Liver (tissue), 3 donors: ENCODE measurements around the gene ARL14EP.

Source experiments
- EGR1 ChIP-seq, 2 donors: IDR thresholded peaks; 2 replicates each; pipeline ENCODE4 v1.6.1; 2016 to 2018; ENCODE audit warnings: antibody characterized with exemption in 2 of 2, low read depth in 2 of 2
- FOXA1 ChIP-seq: IDR thresholded peaks from 2 replicates; pipeline ENCODE4 v1.6.1; 2016; ENCODE audit warnings: antibody characterized with exemption
- HNF4G ChIP-seq: IDR thresholded peaks from 2 replicates; pipeline ENCODE4 v1.6.1; 2016; ENCODE audit warnings: antibody characterized with exemption
- JUND ChIP-seq, 2 donors: IDR thresholded peaks; 2 replicates each; pipeline ENCODE4 v1.6.1; 2016; ENCODE audit warnings: antibody characterized with exemption in 2 of 2
- RAD21 ChIP-seq, 2 donors: IDR thresholded peaks; 2 replicates each; pipeline ENCODE4 v1.6.1; 2016; ENCODE audit warnings: antibody characterized with exemption in 2 of 2, mild to moderate bottlenecking in 2 of 2
- REST ChIP-seq: IDR thresholded peaks from 2 replicates; pipeline ENCODE4 v1.6.1; 2016; ENCODE audit warnings: antibody characterized with exemption, mild to moderate bottlenecking
- RXRA ChIP-seq, 2 donors: IDR thresholded peaks; 2 replicates each; pipeline ENCODE4 v1.6.1; 2017 to 2018; ENCODE audit warnings: antibody characterized with exemption in 2 of 2, mild to moderate bottlenecking in 1 of 2
- SP1 ChIP-seq: IDR thresholded peaks from 2 replicates; pipeline ENCODE4 v1.6.1; 2018; ENCODE audit warnings: antibody characterized with exemption, mild to moderate bottlenecking
- TAF1 ChIP-seq: conservative IDR thresholded peaks from 2 replicates; pipeline ENCODE4 v1.6.1; 2016; ENCODE audit warnings: antibody characterized with exemption, mild to moderate bottlenecking
- YY1 ChIP-seq: IDR thresholded peaks from 2 replicates; pipeline ENCODE4 v1.6.1; 2016; ENCODE audit warnings: antibody characterized with exemption, mild to moderate bottlenecking
- TF ChIP-seq, protein P1 (sequence below): fragments of 150-350 bp; IDR thresholded peaks from 2 replicates; pipeline ENCODE4 v1.5.1; 2017; ENCODE audit warnings: improper control_type of control experiment, low read depth, low read length; ENCODE audit not compliant: missing input control
- TF ChIP-seq, protein P2 (sequence below): IDR thresholded peaks from 2 replicates; pipeline ENCODE4 v1.6.1; 2016; ENCODE audit warnings: antibody characterized with exemption
- donor health status: healthy.
- donor health status: healthy.

DNA sequence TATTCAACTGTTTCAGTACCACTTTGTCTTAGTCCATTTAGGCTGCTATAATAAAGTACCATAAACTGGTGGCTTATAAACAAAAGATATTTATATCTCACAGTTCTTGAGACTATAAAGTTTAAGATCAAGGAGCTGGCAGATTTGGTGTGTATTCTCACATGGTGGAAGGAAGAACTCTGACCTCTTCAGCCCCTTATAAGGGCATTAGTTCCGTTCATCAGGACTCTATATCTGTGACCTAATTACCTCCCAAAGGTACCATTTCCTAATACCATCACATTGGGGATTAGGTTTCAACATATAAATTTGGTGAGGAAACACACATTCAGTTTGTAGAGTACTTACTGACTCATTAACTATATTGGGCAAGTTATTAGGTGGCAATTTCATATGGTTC is 10.7 kb upstream of the ARL14EP start:
- TF ChIP-seq JUND (IDR thresholded peaks at IDR 0.05) (no peak), SP1 (no peak), TAF1 (no peak), RAD21 (IDR thresholded peaks at IDR 0.05) (no peak), HNF4G (no peak), REST (no peak), YY1 (no peak), RXRA (IDR thresholded peaks at IDR 0.05) (no peak), FOXA1 (no peak), EGR1 (IDR thresholded peaks at IDR 0.05; ENCODE audit: low read depth in 2 of 2) (no peak)
- TF ChIP-seq, protein P1, sequence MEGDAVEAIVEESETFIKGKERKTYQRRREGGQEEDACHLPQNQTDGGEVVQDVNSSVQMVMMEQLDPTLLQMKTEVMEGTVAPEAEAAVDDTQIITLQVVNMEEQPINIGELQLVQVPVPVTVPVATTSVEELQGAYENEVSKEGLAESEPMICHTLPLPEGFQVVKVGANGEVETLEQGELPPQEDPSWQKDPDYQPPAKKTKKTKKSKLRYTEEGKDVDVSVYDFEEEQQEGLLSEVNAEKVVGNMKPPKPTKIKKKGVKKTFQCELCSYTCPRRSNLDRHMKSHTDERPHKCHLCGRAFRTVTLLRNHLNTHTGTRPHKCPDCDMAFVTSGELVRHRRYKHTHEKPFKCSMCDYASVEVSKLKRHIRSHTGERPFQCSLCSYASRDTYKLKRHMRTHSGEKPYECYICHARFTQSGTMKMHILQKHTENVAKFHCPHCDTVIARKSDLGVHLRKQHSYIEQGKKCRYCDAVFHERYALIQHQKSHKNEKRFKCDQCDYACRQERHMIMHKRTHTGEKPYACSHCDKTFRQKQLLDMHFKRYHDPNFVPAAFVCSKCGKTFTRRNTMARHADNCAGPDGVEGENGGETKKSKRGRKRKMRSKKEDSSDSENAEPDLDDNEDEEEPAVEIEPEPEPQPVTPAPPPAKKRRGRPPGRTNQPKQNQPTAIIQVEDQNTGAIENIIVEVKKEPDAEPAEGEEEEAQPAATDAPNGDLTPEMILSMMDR, result no peak
- TF ChIP-seq, protein P2, sequence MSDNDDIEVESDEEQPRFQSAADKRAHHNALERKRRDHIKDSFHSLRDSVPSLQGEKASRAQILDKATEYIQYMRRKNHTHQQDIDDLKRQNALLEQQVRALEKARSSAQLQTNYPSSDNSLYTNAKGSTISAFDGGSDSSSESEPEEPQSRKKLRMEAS, result no peak
